Activated CD8-positive, alpha-beta T cell treated with anti-CD3 and anti-CD28 coated beads for 36 hours (primary cell): ENCODE results near the gene TBC1D22A. TPM values are rescaled to one million over a fixed set of nuclear protein-coding genes. Genes with fewer than 3 reads are reported as not detected.

Source experiments
- ATAC-seq: fragments of 200-7000 bp; cut with Tn5 transposase; one replicate; pipeline ENCODE4 v1.10.0; 2021; ENCODE audit warnings: mild to moderate bottlenecking, moderate library complexity
- CTCF ChIA-PET: fragments of 350-600 bp; sonication (Branson Sonifier 250); formaldehyde crosslinking; loops from one replicate; lab custom pipeline; 2021; ENCODE audit warnings: antibody characterized with exemption; lab: Charles Lee
- POLR2A ChIA-PET: fragments of 350-600 bp; sonication (Branson Sonifier 250); formaldehyde crosslinking; loops from one replicate; lab custom pipeline; 2021; ENCODE audit warnings: antibody characterized with exemption; lab: Charles Lee
- DNase-seq: peaks from one replicate; pipeline ENCODE4 v3.0.0-alpha.2; 2020
- H3K27ac Mint-ChIP-seq: one replicate; pipeline ENCODE4 v1.8.0; 2021; ENCODE audit warnings: mild to moderate bottlenecking, mixed read lengths
- H3K27me3 Mint-ChIP-seq: one replicate; pipeline ENCODE4 v1.8.0; 2021; ENCODE audit warnings: mixed read lengths
- H3K36me3 Mint-ChIP-seq: one replicate; pipeline ENCODE4 v1.8.0; 2021; ENCODE audit warnings: low read depth, mixed read lengths
- H3K4me1 Mint-ChIP-seq: one replicate; pipeline ENCODE4 v1.8.0; 2021; ENCODE audit warnings: low read depth, mixed read lengths
- H3K4me3 Mint-ChIP-seq: one replicate; pipeline ENCODE4 v1.8.0; 2021; ENCODE audit warnings: mild to moderate bottlenecking, moderate library complexity, mixed read lengths
- H3K9me3 Mint-ChIP-seq: one replicate; pipeline ENCODE4 v1.8.0; 2021; ENCODE audit warnings: mixed read lengths
- CTCF ChIP-seq: fragments of 200-600 bp; IDR thresholded peaks from one replicate; pipeline ENCODE4 v1.8.0; 2022; ENCODE audit warnings: antibody characterized with exemption, mild to moderate bottlenecking
- intact Hi-C: fragments of 100-400 bp; cut with micrococcal nuclease; formaldehyde crosslinking; loops from one replicate; pipeline ENCODE4 v1.10.0; 2022
- total RNA-seq, 2 experiments: library from RNA; stranded (reverse); gene quantifications; one replicate each; pipeline ENCODE4 v1.2.3, GENCODE V29; 2021

The TBC1D22A gene
- total RNA-seq, 2 experiments from 2014 or later, result 41.0 to 42.8 TPM

GRCh38 chr22:46947516-46948257 lies 185.2 kb downstream of the TBC1D22A start:
- CTCF ChIA-PET, result no interaction called here

GRCh38 chr22:46948411-46949144 lies 186.1 kb downstream of the TBC1D22A start:
- DNase-seq, result no peak
- ChIA-PET CTCF (no interaction called here), POLR2A (no interaction called here)

More at GRCh38 chr22:46947516-46948257, 185.2 kb downstream of the TBC1D22A start:
- intact Hi-C loops, result no loop called here
- DNase-seq (no peak), ATAC-seq (no peak)
- Mint-ChIP-seq H3K9me3 (no peaks in the 10 kb centered on the region), H3K4me1 (peaks cover 9% of the 10 kb centered on the region), H3K27ac (no peak overlapping the region), H3K27me3 (no peaks in the 10 kb centered on the region), H3K36me3 (peaks cover 13% of the 10 kb centered on the region), H3K4me3 (no peak overlapping the region)
- POLR2A ChIA-PET, result no interaction called here
- no peak for TF ChIP-seq CTCF

GRCh38 chr22:46951350-46951749 lies 188.9 kb downstream of the TBC1D22A start:
- POLR2A ChIA-PET, result no interaction called here
- ATAC-seq (no peak), DNase-seq (no peak)
- intact Hi-C loops, result no loop called here
- no peak for TF ChIP-seq CTCF
- peaks cover 9% of the 10 kb centered on the region for H3K4me1 Mint-ChIP-seq
- no peak overlapping the region for H3K27ac Mint-ChIP-seq
- CTCF ChIA-PET, result no interaction called here
- H3K4me3 Mint-ChIP-seq, result no peak overlapping the region
- peaks cover 8% of the 10 kb centered on the region for H3K36me3 Mint-ChIP-seq
- no peaks in the 10 kb centered on the region for H3K27me3 Mint-ChIP-seq
- no peaks in the 10 kb centered on the region for H3K9me3 Mint-ChIP-seq

More at GRCh38 chr22:46948411-46949144, 186.1 kb downstream of the TBC1D22A start:
- H3K27ac Mint-ChIP-seq, result no peak overlapping the region
- intact Hi-C loops, result no loop called here
- H3K36me3 Mint-ChIP-seq, result peaks cover 11% of the 10 kb centered on the region
- H3K4me1 Mint-ChIP-seq, result peaks cover 9% of the 10 kb centered on the region
- H3K9me3 Mint-ChIP-seq, result no peaks in the 10 kb centered on the region
- no peaks in the 10 kb centered on the region for H3K27me3 Mint-ChIP-seq
- H3K4me3 Mint-ChIP-seq, result no peak overlapping the region
- TF ChIP-seq CTCF, result no peak
- ATAC-seq, result no peak

- Mint-ChIP-seq H3K36me3 (peaks cover 8% of the 10 kb centered on the region), H3K4me3 (no peak overlapping the region), H3K4me1 (peaks cover 7% of the 10 kb centered on the region), H3K27me3 (no peaks in the 10 kb centered on the region), H3K27ac (no peak overlapping the region), H3K9me3 (no peaks in the 10 kb centered on the region)
- POLR2A ChIA-PET, result no interaction called here
- TF ChIP-seq CTCF, result no peak
- intact Hi-C loops, result no loop called here
- CTCF ChIA-PET, result no interaction called here
- ATAC-seq, result no peak
- no peak for DNase-seq
Observed at GRCh38 chr22:46951973-46952372, 189.5 kb downstream of the TBC1D22A start.
